Occipital lobe (tissue), 2 donors: ENCODE results near the gene GSC. TPM values are rescaled to one million over a fixed set of nuclear protein-coding genes. Genes with fewer than 3 reads are reported as not detected.
"Not testable (repeated sequence)": the region's sequence is repeated elsewhere in the genome, so short reads cannot be mapped to it uniquely, and the experiment has no call there.

Experiments
- DNase-seq: peaks from one replicate; lab custom pipeline; 2025; lab: John Stamatoyannopoulos, UW
- total RNA-seq: library from RNA; depleted of rRNA; stranded (reverse); fragments of >200 nt; gene quantifications from one replicate; pipeline ENCODE4 v1.2.3, GENCODE V29; 2014

The GSC gene
- total RNA-seq, result not detected

GRCh38 chr14:94769391-94770250, at the start of gene GSC:
Gene GSC, minus strand, starts transcription at chr14:94770113. Its CDS starts 98 bp downstream, at chr14:94770015.
- DNase-seq, result no peak

- DNase-seq, result no peak
Measured at GRCh38 chr14:94819531-94819930, 49.6 kb upstream of the GSC start.

- DNase-seq, result no peak
Measured at GRCh38 chr14:94816113-94816512, 46.2 kb upstream of the GSC start.

GRCh38 chr14:94805680-94806288, 35.9 kb upstream of the GSC start:
- DNase-seq, result no peak

GRCh38 chr14:94801225-94801624, 31.3 kb upstream of the GSC start:
- DNase-seq, result no peak

GRCh38 chr14:94800764-94801163, 30.9 kb upstream of the GSC start:
- not testable (repeated sequence) for DNase-seq

GRCh38 chr14:94797887-94798286, 28.0 kb upstream of the GSC start:
- DNase-seq, result no peak

- no peak for DNase-seq
Measured at GRCh38 chr14:94796278-94796677, 26.4 kb upstream of the GSC start.

GRCh38 chr14:94795372-94795771, 25.5 kb upstream of the GSC start:
- no peak for DNase-seq

GRCh38 chr14:94793901-94794300, 24.0 kb upstream of the GSC start:
- no peak for DNase-seq

- DNase-seq, result no peak
Measured at GRCh38 chr14:94787655-94788054, 17.7 kb upstream of the GSC start.

GRCh38 chr14:94787092-94787491, 17.2 kb upstream of the GSC start:
- DNase-seq, result no peak

- no peak for DNase-seq
Measured at GRCh38 chr14:94780536-94781399, 10.9 kb upstream of the GSC start.

GRCh38 chr14:94779713-94780112, 9.8 kb upstream of the GSC start:
- no peak for DNase-seq

- no peak for DNase-seq
Measured at GRCh38 chr14:94775871-94776210, 5.9 kb upstream of the GSC start.

- DNase-seq, result no peak
Measured at GRCh38 chr14:94775091-94775870, 5.4 kb upstream of the GSC start.

- DNase-seq, result no peak
Measured at GRCh38 chr14:94774344-94775090, 4.6 kb upstream of the GSC start.

GRCh38 chr14:94773655-94774343, 3.9 kb upstream of the GSC start:
- DNase-seq, result no peak

- no peak for DNase-seq
Measured at GRCh38 chr14:94773061-94773648, 3.2 kb upstream of the GSC start.

- DNase-seq, result no peak
Measured at GRCh38 chr14:94772548-94772947, 2.6 kb upstream of the GSC start.
